HepG2 (cell line): ENCODE measurements around the gene CD4. TPM values are rescaled to one million over a fixed set of nuclear protein-coding genes. Genes with fewer than 3 reads are reported as not detected.
A peak's percentile ranks its signal among the peaks of the same experiment; 100 is the strongest.
"Not testable (repeated sequence)": the region's sequence is repeated elsewhere in the genome, so short reads cannot be mapped to it uniquely, and the experiment has no call there.

ENCODE experiments used
- ATAC-seq: fragments of 200-7000 bp; cut with Tn5 transposase; 3 replicates; pipeline ENCODE4 v1.9.1; 2020; ENCODE audit warnings: mild to moderate bottlenecking, moderate library complexity
- BruUV-seq: library from RNA; stranded (reverse); fragments of 400-500 nt; replicated peaks from 2 replicates; lab custom pipeline; 2021; lab: Mats Ljungman, UMichigan
- CTCF ChIA-PET: fragments of 300-600 bp; formaldehyde crosslinking; extraction: SDS; loops from one replicate; lab custom pipeline; 2021; ENCODE audit warnings: low total read pairs, inconsistent platforms, low intra/inter-chr PET ratio; lab: Yijun Ruan, JAX
- POLR2A ChIA-PET: fragments of 350-600 bp; sonication (Branson Sonifier 250); formaldehyde crosslinking; loops from one replicate; lab custom pipeline; 2020; ENCODE audit warnings: antibody characterized with exemption, inconsistent platforms; lab: Yijun Ruan, JAX
- DNase-seq: peaks from one replicate; pipeline ENCODE4 v3.0.0-alpha.2; 2015; ENCODE audit warnings: low spot score
- FAIRE-seq: peaks from 3 replicates; lab custom pipeline; 2011; peaks lifted over from hg19 to GRCh38; lab: Jason Lieb, UNC
- H2AFZ ChIP-seq: one replicate; pipeline ENCODE4 v1.6.1; 2011; ENCODE audit warnings: low read length, inconsistent platforms
- H3K27ac ChIP-seq: fragments of 300-600 bp; 3 replicates; pipeline ENCODE4 v1.8.0; 2011; ENCODE audit warnings: mixed run types, mild to moderate bottlenecking, mixed read lengths, low read length, inconsistent platforms; ENCODE audit not compliant: insufficient read depth; ENCODE audit errors: extremely low read length
- H3K27me3 ChIP-seq, 2 experiments: fragments of 200-600 bp in 1 of 2; 2 replicates in 1 of 2; 3 replicates in 1 of 2; pipeline versions ENCODE4 v1.6.0 to v1.8.0; 2011; ENCODE audit warnings: low read length in 2 of 2, mild to moderate bottlenecking in 2 of 2, moderate library complexity in 2 of 2, inconsistent platforms in 1 of 2; ENCODE audit not compliant: insufficient read depth in 2 of 2, control insufficient read depth in 1 of 2
- H3K36me3 ChIP-seq, 2 experiments: fragments of 200-600 bp in 1 of 2; replicated peaks in 1 of 2; 2 replicates in 1 of 2; 3 replicates in 1 of 2; pipeline versions ENCODE4 v1.5.1 to v1.8.0; 2011; ENCODE audit warnings: low read length in 2 of 2, inconsistent platforms in 1 of 2; ENCODE audit not compliant: insufficient read depth in 2 of 2, control insufficient read depth in 1 of 2
- H3K4me1 ChIP-seq: 2 replicates; pipeline ENCODE4 v1.5.1; 2012; ENCODE audit warnings: low read length, inconsistent platforms; ENCODE audit not compliant: insufficient read depth
- H3K4me2 ChIP-seq: 2 replicates; pipeline ENCODE4 v1.6.0; 2011; ENCODE audit warnings: low read depth, low read length, inconsistent platforms
- H3K4me3 ChIP-seq, 3 experiments: fragments of 200-600 bp in 1 of 3; sonication (generic), shearing (Covaris generic) in 1 of 3; replicated peaks in 1 of 3; 2 replicates each; pipeline ENCODE4 v1.5.1; 2011 to 2016; ENCODE audit warnings: low read length in 3 of 3, inconsistent platforms in 2 of 3, low read depth in 2 of 3, mild to moderate bottlenecking in 2 of 3, control low read depth in 1 of 3, mixed read lengths in 1 of 3; ENCODE audit not compliant: insufficient read depth in 1 of 3
- H3K79me2 ChIP-seq: one replicate; pipeline ENCODE4 v1.6.1; 2011; ENCODE audit warnings: low read length, inconsistent platforms; ENCODE audit not compliant: insufficient read depth
- H3K9ac ChIP-seq: 2 replicates; pipeline ENCODE4 v1.6.0; 2011; ENCODE audit warnings: mild to moderate bottlenecking, low read depth, low read length, inconsistent platforms; ENCODE audit not compliant: insufficient read depth
- H3K9me3 ChIP-seq: 2 replicates; pipeline ENCODE4 v1.5.1; 2012; ENCODE audit warnings: mild to moderate bottlenecking, low read length
- H4K20me1 ChIP-seq: 2 replicates; pipeline ENCODE4 v1.6.0; 2011; ENCODE audit warnings: inconsistent platforms, mild to moderate bottlenecking, low read length, moderate library complexity; ENCODE audit not compliant: insufficient read depth
- MNT ChIP-seq: fragments of 450-650 bp; IDR thresholded peaks from 2 replicates; pipeline ENCODE4 v1.6.1; 2016
- ZGPAT ChIP-seq: IDR thresholded peaks from 2 replicates; pipeline ENCODE4 v1.6.1; 2016; ENCODE audit warnings: mild to moderate bottlenecking
- ZNF615 ChIP-seq: sonication (generic); formaldehyde crosslinking; IDR thresholded peaks from 2 replicates; pipeline ENCODE4 v1.5.0; 2020; ENCODE audit warnings: mild to moderate bottlenecking, missing genetic modification reagents, borderline replicate concordance
- WGBS: methylation state at CpG from one replicate; pipeline ENCODE4 v1.1.6; 2017; ENCODE audit warnings: low lambda C conversion rate; 5-methylcytosine and 5-hydroxymethylcytosine counted together
- in situ Hi-C: cut with HindIII; loops from 2 replicates; pipeline ENCODE4 v1.10.0; 2017; ENCODE audit warnings: low pct_unique_long_range_greater_than_20kb; ENCODE audit not compliant: extremely low pct_ligation_motif_present
- intact Hi-C: fragments of 100-400 bp; cut with micrococcal nuclease; formaldehyde crosslinking; loops from one replicate; pipeline ENCODE4 v1.10.0; 2022; ENCODE audit not compliant: unreplicated experiment
- polyA plus RNA-seq, 8 experiments: library from polyadenylated mRNA; depleted of rRNA in 3 of 8; stranded (reverse) in 7 of 8; unstranded in 1 of 8; fragments of >200 nt; fragmentation: Illumina TruSeq in 4 of 8; extraction: Trizol in 4 of 8; gene quantifications; 2 replicates each; pipeline versions ENCODE4 v1.2.1 to v1.2.3, GENCODE V29; 2011 to 2016; ENCODE audit warnings: low read depth in 4 of 8, missing spikeins in 1 of 8, mixed read lengths in 1 of 8; ENCODE audit not compliant: insufficient read depth in 1 of 8
- total RNA-seq, 5 experiments: library from RNA; depleted of rRNA; stranded (reverse); fragments of >200 nt; fragmentation: Illumina TruSeq; extraction: Trizol; gene quantifications; 2 replicates each; pipeline ENCODE4 v1.2.3, GENCODE V29; 2016; ENCODE audit warnings: low read depth in 1 of 5

The CD4 gene
- total and polyA plus RNA-seq, 2 of the 13 experiments (the other 11 are each of a cell fraction or from before 2014, with no cell fraction given) = 0.07 to 0.95 TPM

- TF ChIP-seq MNT = no peak
- TF ChIP-seq ZGPAT = no peak
- no peak for TF ChIP-seq ZNF615 (CRISPR knock-in tag)
These were observed 80.0 kb downstream of the CD4 start (continued) for GRCh38 chr12:6869049-6870021.

GRCh38 chr12:6870304-6870703 lies 81.0 kb downstream of the CD4 start:
- CTCF ChIA-PET = interaction anchor here (1.3 kb wide), 1 partner anchor 21 kb away, joined by 7 read pairs; no protein-coding TSS in a partner anchor
- WGBS = 96% methylated on average over 2 of the region's 4 CpGs
- intact Hi-C loops, BruUV-seq, H2AFZ ChIP-seq, in situ Hi-C loops, ATAC-seq, H3K27me3 ChIP-seq, DNase-seq, H3K27ac ChIP-seq, H3K4me3 ChIP-seq, H3K9me3 ChIP-seq, FAIRE-seq, H3K9ac ChIP-seq: not testable (repeated sequence)
- POLR2A ChIA-PET = interaction anchor here (2.0 to 3.6 kb wide), 3 partner anchors 18 to 29 kb away, joined by 9 to 50 read pairs (median 30); partner anchors contain the start of genes CDCA3 and USP5
- H3K36me3 ChIP-seq = peaks cover 8 to 16% of the 10 kb centered on the region in 2 experiments
- peaks cover 57% of the 10 kb centered on the region for H3K4me1 ChIP-seq
- H3K79me2 ChIP-seq = peaks cover 29% of the 10 kb centered on the region
- peak overlapping the region; percentile 93; the same call in 1 of the 2 replicates for H3K4me2 ChIP-seq
- peaks cover 44% of the 10 kb centered on the region for H4K20me1 ChIP-seq

Other genes starting within 250 kb of the CD4 start
- 7.0 and 12.8 TPM in 2 replicates for gene IFFO1, start 233.5 kb upstream of the CD4 start, total RNA-seq (2016; rRNA removed; fragmentation: Illumina TruSeq; extraction: Trizol)
- gene IFFO1, start 233.5 kb upstream of the CD4 start, polyA plus RNA-seq (2011; rRNA removed) = 14.6 and 18.3 TPM in 2 replicates
- 50.0 and 56.7 TPM in 2 replicates for gene NOP2, start 221.2 kb upstream of the CD4 start, total RNA-seq (2016; rRNA removed; fragmentation: Illumina TruSeq; extraction: Trizol)
- gene NOP2, start 221.2 kb upstream of the CD4 start, polyA plus RNA-seq (2011; rRNA removed) = 47.3 and 52.9 TPM in 2 replicates
- gene CHD4, start 182.1 kb upstream of the CD4 start, total RNA-seq (2016; rRNA removed; fragmentation: Illumina TruSeq; extraction: Trizol) = 148 and 156 TPM in 2 replicates
- gene CHD4, start 182.1 kb upstream of the CD4 start, polyA plus RNA-seq (2011; rRNA removed) = 76.2 and 82.8 TPM in 2 replicates
- 0.07 and 0.09 TPM in 2 replicates for gene LPAR5, start 153.6 kb upstream of the CD4 start, total RNA-seq (2016; rRNA removed; fragmentation: Illumina TruSeq; extraction: Trizol)
- gene LPAR5, start 153.6 kb upstream of the CD4 start, polyA plus RNA-seq (2011; rRNA removed) = 0.17 and 0.32 TPM in 2 replicates
- gene ACRBP, start 142.1 kb upstream of the CD4 start, total RNA-seq (2016; rRNA removed; fragmentation: Illumina TruSeq; extraction: Trizol) = not detected in 2 replicates
- gene ACRBP, start 142.1 kb upstream of the CD4 start, polyA plus RNA-seq (2011; rRNA removed) = 0.37 and 0.46 TPM in 2 replicates
- 12.7 and 14.4 TPM in 2 replicates for gene ING4, start 126.4 kb upstream of the CD4 start, total RNA-seq (2016; rRNA removed; fragmentation: Illumina TruSeq; extraction: Trizol)
- 32.4 and 34.2 TPM in 2 replicates for gene ING4, start 126.4 kb upstream of the CD4 start, polyA plus RNA-seq (2011; rRNA removed)
- 23.6 and 24.1 TPM in 2 replicates for gene ZNF384, start 100.2 kb upstream of the CD4 start, total RNA-seq (2016; rRNA removed; fragmentation: Illumina TruSeq; extraction: Trizol)
- gene ZNF384, start 100.2 kb upstream of the CD4 start, polyA plus RNA-seq (2011; rRNA removed) = 54.3 and 55.3 TPM in 2 replicates
- not detected in 2 replicates for gene PIANP, start 88.7 kb upstream of the CD4 start, total RNA-seq (2016; rRNA removed; fragmentation: Illumina TruSeq; extraction: Trizol)
- not detected in 2 replicates for gene PIANP, start 88.7 kb upstream of the CD4 start, polyA plus RNA-seq (2011; rRNA removed)
- gene COPS7A, start 65.5 kb upstream of the CD4 start, total RNA-seq (2016; rRNA removed; fragmentation: Illumina TruSeq; extraction: Trizol) = 38.0 and 40.0 TPM in 2 replicates
- gene COPS7A, start 65.5 kb upstream of the CD4 start, polyA plus RNA-seq (2011; rRNA removed) = 71.4 and 73.6 TPM in 2 replicates
- gene MLF2, start 36.4 kb upstream of the CD4 start, total RNA-seq (2016; rRNA removed; fragmentation: Illumina TruSeq; extraction: Trizol) = 88.1 and 95.8 TPM in 2 replicates
- 167 and 178 TPM in 2 replicates for gene MLF2, start 36.4 kb upstream of the CD4 start, polyA plus RNA-seq (2011; rRNA removed)
- 40.5 and 42.1 TPM in 2 replicates for gene PTMS, start 23.2 kb upstream of the CD4 start, total RNA-seq (2016; rRNA removed; fragmentation: Illumina TruSeq; extraction: Trizol)
- gene PTMS, start 23.2 kb upstream of the CD4 start, polyA plus RNA-seq (2011; rRNA removed) = 79.1 and 82.4 TPM in 2 replicates
- gene LAG3, start 17.0 kb upstream of the CD4 start, total RNA-seq (2016; rRNA removed; fragmentation: Illumina TruSeq; extraction: Trizol) = 0.11 TPM in 1 of 2 replicates, not detected in the other
- 0.26 and 0.51 TPM in 2 replicates for gene LAG3, start 17.0 kb upstream of the CD4 start, polyA plus RNA-seq (2011; rRNA removed)
- gene GPR162, start 32.3 kb downstream of the CD4 start, total RNA-seq (2016; rRNA removed; fragmentation: Illumina TruSeq; extraction: Trizol) = not detected in 2 replicates
- gene GPR162, start 32.3 kb downstream of the CD4 start, polyA plus RNA-seq (2011; rRNA removed) = 0.08 and 0.10 TPM in 2 replicates
- 7.9 and 20.5 TPM in 2 replicates for gene P3H3, start 38.9 kb downstream of the CD4 start, total RNA-seq (2016; rRNA removed; fragmentation: Illumina TruSeq; extraction: Trizol)
- gene P3H3, start 38.9 kb downstream of the CD4 start, polyA plus RNA-seq (2011; rRNA removed) = 20.1 and 21.1 TPM in 2 replicates
- gene GNB3, start 51.4 kb downstream of the CD4 start, total RNA-seq (2016; rRNA removed; fragmentation: Illumina TruSeq; extraction: Trizol) = 0.17 and 1.3 TPM in 2 replicates
- 3.6 and 3.8 TPM in 2 replicates for gene GNB3, start 51.4 kb downstream of the CD4 start, polyA plus RNA-seq (2011; rRNA removed)
- gene CDCA3, start 61.8 kb downstream of the CD4 start, total RNA-seq (2016; rRNA removed; fragmentation: Illumina TruSeq; extraction: Trizol) = 51.9 and 56.5 TPM in 2 replicates
- gene CDCA3, start 61.8 kb downstream of the CD4 start, polyA plus RNA-seq (2011; rRNA removed) = 21.8 and 32.7 TPM in 2 replicates
- 53.4 and 56.0 TPM in 2 replicates for gene USP5, start 62.6 kb downstream of the CD4 start, total RNA-seq (2016; rRNA removed; fragmentation: Illumina TruSeq; extraction: Trizol)
- gene USP5, start 62.6 kb downstream of the CD4 start, polyA plus RNA-seq (2011; rRNA removed) = 39.6 and 42.8 TPM in 2 replicates
- 945 and 1,237 TPM in 2 replicates for gene TPI1, start 78.0 kb downstream of the CD4 start, total RNA-seq (2016; rRNA removed; fragmentation: Illumina TruSeq; extraction: Trizol)
- gene TPI1, start 78.0 kb downstream of the CD4 start, polyA plus RNA-seq (2011; rRNA removed) = 2,303 and 2,535 TPM in 2 replicates
- 4.0 and 6.2 TPM in 2 replicates for gene SPSB2, start 83.8 kb downstream of the CD4 start, total RNA-seq (2016; rRNA removed; fragmentation: Illumina TruSeq; extraction: Trizol)
- gene SPSB2, start 83.8 kb downstream of the CD4 start, polyA plus RNA-seq (2011; rRNA removed) = 1.9 and 2.0 TPM in 2 replicates
- gene LRRC23, start 115.3 kb downstream of the CD4 start, total RNA-seq (2016; rRNA removed; fragmentation: Illumina TruSeq; extraction: Trizol) = 6.0 and 6.7 TPM in 2 replicates
- 6.2 and 7.8 TPM in 2 replicates for gene LRRC23, start 115.3 kb downstream of the CD4 start, polyA plus RNA-seq (2011; rRNA removed)
- gene ENO2, start 125.1 kb downstream of the CD4 start, total RNA-seq (2016; rRNA removed; fragmentation: Illumina TruSeq; extraction: Trizol) = 15.9 and 19.3 TPM in 2 replicates
- 136 and 144 TPM in 2 replicates for gene ENO2, start 125.1 kb downstream of the CD4 start, polyA plus RNA-seq (2011; rRNA removed)
- 2.1 TPM in 2 replicates for gene ATN1, start 138.4 kb downstream of the CD4 start, total RNA-seq (2016; rRNA removed; fragmentation: Illumina TruSeq; extraction: Trizol)
- gene ATN1, start 138.4 kb downstream of the CD4 start, polyA plus RNA-seq (2011; rRNA removed) = 8.6 and 10.7 TPM in 2 replicates
- not detected in 2 replicates for gene RNU7-1, start 154.3 kb downstream of the CD4 start, total RNA-seq (2016; rRNA removed; fragmentation: Illumina TruSeq; extraction: Trizol)
- gene RNU7-1, start 154.3 kb downstream of the CD4 start, polyA plus RNA-seq (2011; rRNA removed) = not detected in 2 replicates
- gene C12orf57, start 154.5 kb downstream of the CD4 start, total RNA-seq (2016; rRNA removed; fragmentation: Illumina TruSeq; extraction: Trizol) = 84.0 and 89.7 TPM in 2 replicates
- 287 and 302 TPM in 2 replicates for gene C12orf57, start 154.5 kb downstream of the CD4 start, polyA plus RNA-seq (2011; rRNA removed)
- gene PTPN6, start 161.8 kb downstream of the CD4 start, total RNA-seq (2016; rRNA removed; fragmentation: Illumina TruSeq; extraction: Trizol) = 9.5 and 10.6 TPM in 2 replicates
- 9.1 and 10.5 TPM in 2 replicates for gene PTPN6, start 161.8 kb downstream of the CD4 start, polyA plus RNA-seq (2011; rRNA removed)
- gene PHB2, start 181.1 kb downstream of the CD4 start, total RNA-seq (2016; rRNA removed; fragmentation: Illumina TruSeq; extraction: Trizol) = 291 and 394 TPM in 2 replicates
- 425 and 468 TPM in 2 replicates for gene PHB2, start 181.1 kb downstream of the CD4 start, polyA plus RNA-seq (2011; rRNA removed)
- 130 and 190 TPM in 2 replicates for gene EMG1, start 181.4 kb downstream of the CD4 start, total RNA-seq (2016; rRNA removed; fragmentation: Illumina TruSeq; extraction: Trizol)
- 57.7 and 76.3 TPM in 2 replicates for gene EMG1, start 181.4 kb downstream of the CD4 start, polyA plus RNA-seq (2011; rRNA removed)
- gene LPCAT3, start 228.9 kb downstream of the CD4 start, total RNA-seq (2016; rRNA removed; fragmentation: Illumina TruSeq; extraction: Trizol) = 22.1 and 44.5 TPM in 2 replicates
- 62.7 and 64.3 TPM in 2 replicates for gene LPCAT3, start 228.9 kb downstream of the CD4 start, polyA plus RNA-seq (2011; rRNA removed)